ENCODE measurements around the gene WDR37. TPM values are rescaled to one million over a fixed set of nuclear protein-coding genes. Genes with fewer than 3 reads are reported as not detected.

WDR37 gene
- total and polyA plus RNA-seq, 9 of the 15 experiments (the other 6 are each of a cell fraction or from before 2014, with no cell fraction given): 2.3 to 11.6 (median 6.7) TPM

DNA sequence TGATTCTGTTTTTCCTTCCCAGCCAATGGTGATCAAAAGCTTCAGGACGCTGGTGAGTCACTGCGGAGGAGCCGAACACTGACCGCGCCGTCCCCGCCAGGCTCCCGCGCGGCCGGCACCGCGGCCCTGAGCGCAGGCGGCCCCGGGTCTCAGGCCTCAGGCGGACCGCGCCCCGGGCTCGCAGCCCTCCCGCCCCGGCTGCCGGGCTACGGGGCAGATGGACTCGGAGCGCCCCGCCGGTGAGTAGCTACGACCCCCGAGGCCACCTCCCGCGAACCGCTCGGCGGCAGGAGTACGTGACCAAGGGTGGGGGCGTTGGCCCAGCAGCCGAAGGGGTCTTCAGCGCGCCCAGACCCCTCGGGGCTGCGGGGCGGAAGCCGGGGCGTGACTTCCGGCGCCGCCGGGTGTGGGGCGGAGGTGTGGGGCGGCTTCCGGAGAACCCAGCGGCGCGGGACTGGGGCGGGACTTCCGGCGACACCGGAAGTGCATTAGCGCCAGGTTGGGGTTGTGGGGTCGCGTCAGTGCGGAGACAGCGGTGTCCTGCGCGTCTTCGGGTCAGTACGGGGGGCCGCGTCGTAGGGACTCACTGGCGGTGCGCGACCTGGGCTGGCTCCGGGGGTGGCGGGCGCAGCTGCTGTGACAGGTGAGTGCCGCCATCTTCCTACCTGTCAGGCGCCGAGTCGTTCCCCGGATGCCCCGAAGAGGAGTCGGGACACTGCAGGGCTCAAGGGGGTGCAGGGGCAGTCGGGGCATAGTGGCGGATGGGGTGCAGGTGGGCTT lies at the start of gene WDR37 (continued):
- TF ChIP-seq, protein P1, sequence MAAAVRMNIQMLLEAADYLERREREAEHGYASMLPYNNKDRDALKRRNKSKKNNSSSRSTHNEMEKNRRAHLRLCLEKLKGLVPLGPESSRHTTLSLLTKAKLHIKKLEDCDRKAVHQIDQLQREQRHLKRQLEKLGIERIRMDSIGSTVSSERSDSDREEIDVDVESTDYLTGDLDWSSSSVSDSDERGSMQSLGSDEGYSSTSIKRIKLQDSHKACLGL (CRISPR knock-in tag; IDR thresholded peaks at IDR 0.05; ENCODE audit: borderline replicate concordance, poor library complexity, severe bottlenecking): no peak
- TF ChIP-seq CBX5 (IDR thresholded peaks at IDR 0.05; ENCODE audit: borderline replicate concordance, low read depth) (no peak), STAT5A (IDR thresholded peaks at IDR 0.05; ENCODE audit: borderline replicate concordance, low read length) (no peak), ZNF232 (CRISPR knock-in tag; IDR thresholded peaks at IDR 0.05) (0 out of 2 replicates have a peak, but pooled peaks have one; percentile 39), TOE1 (IDR thresholded peaks at IDR 0.05; ENCODE audit: borderline replicate concordance) (no peak), TOE1 (CRISPR knock-in tag; IDR thresholded peaks at IDR 0.05; ENCODE audit: borderline replicate concordance, low read depth) (no peak), PCBP2 (IDR thresholded peaks at IDR 0.05; ENCODE audit: low read depth, low read length, poor library complexity, severe bottlenecking) (no peak), RCOR1 (IDR thresholded peaks at IDR 0.05; ENCODE audit: borderline replicate concordance in 1 of 2, low read depth in 2 of 2, low read length in 2 of 2) (no peak), IFI16 (CRISPR knock-in tag; IDR thresholded peaks at IDR 0.05) (no peak), NELFE (IDR thresholded peaks at IDR 0.05; ENCODE audit: insufficient read depth, insufficient read length) (no peak), ZNF717 (CRISPR knock-in tag; IDR thresholded peaks at IDR 0.05) (no peak), CBX3 (IDR thresholded peaks at IDR 0.05; ENCODE audit: borderline replicate concordance in 1 of 2, low read length in 2 of 2) (no peak), NFATC3 (IDR thresholded peaks at IDR 0.05) (no peak), MCM2 (IDR thresholded peaks at IDR 0.05; ENCODE audit: low read depth) (no peak), ZNF75A (CRISPR knock-in tag; IDR thresholded peaks at IDR 0.05) (no peak)
- TF ChIP-seq, protein P2, sequence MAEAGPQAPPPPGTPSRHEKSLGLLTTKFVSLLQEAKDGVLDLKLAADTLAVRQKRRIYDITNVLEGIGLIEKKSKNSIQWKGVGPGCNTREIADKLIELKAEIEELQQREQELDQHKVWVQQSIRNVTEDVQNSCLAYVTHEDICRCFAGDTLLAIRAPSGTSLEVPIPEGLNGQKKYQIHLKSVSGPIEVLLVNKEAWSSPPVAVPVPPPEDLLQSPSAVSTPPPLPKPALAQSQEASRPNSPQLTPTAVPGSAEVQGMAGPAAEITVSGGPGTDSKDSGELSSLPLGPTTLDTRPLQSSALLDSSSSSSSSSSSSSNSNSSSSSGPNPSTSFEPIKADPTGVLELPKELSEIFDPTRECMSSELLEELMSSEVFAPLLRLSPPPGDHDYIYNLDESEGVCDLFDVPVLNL (CRISPR knock-in tag; IDR thresholded peaks at IDR 0.05; ENCODE audit: low read depth): no peak
- TF ChIP-seq, protein P3, sequence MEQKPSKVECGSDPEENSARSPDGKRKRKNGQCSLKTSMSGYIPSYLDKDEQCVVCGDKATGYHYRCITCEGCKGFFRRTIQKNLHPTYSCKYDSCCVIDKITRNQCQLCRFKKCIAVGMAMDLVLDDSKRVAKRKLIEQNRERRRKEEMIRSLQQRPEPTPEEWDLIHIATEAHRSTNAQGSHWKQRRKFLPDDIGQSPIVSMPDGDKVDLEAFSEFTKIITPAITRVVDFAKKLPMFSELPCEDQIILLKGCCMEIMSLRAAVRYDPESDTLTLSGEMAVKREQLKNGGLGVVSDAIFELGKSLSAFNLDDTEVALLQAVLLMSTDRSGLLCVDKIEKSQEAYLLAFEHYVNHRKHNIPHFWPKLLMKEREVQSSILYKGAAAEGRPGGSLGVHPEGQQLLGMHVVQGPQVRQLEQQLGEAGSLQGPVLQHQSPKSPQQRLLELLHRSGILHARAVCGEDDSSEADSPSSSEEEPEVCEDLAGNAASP (IDR thresholded peaks at IDR 0.05): no peak
- TF ChIP-seq, protein P4, sequence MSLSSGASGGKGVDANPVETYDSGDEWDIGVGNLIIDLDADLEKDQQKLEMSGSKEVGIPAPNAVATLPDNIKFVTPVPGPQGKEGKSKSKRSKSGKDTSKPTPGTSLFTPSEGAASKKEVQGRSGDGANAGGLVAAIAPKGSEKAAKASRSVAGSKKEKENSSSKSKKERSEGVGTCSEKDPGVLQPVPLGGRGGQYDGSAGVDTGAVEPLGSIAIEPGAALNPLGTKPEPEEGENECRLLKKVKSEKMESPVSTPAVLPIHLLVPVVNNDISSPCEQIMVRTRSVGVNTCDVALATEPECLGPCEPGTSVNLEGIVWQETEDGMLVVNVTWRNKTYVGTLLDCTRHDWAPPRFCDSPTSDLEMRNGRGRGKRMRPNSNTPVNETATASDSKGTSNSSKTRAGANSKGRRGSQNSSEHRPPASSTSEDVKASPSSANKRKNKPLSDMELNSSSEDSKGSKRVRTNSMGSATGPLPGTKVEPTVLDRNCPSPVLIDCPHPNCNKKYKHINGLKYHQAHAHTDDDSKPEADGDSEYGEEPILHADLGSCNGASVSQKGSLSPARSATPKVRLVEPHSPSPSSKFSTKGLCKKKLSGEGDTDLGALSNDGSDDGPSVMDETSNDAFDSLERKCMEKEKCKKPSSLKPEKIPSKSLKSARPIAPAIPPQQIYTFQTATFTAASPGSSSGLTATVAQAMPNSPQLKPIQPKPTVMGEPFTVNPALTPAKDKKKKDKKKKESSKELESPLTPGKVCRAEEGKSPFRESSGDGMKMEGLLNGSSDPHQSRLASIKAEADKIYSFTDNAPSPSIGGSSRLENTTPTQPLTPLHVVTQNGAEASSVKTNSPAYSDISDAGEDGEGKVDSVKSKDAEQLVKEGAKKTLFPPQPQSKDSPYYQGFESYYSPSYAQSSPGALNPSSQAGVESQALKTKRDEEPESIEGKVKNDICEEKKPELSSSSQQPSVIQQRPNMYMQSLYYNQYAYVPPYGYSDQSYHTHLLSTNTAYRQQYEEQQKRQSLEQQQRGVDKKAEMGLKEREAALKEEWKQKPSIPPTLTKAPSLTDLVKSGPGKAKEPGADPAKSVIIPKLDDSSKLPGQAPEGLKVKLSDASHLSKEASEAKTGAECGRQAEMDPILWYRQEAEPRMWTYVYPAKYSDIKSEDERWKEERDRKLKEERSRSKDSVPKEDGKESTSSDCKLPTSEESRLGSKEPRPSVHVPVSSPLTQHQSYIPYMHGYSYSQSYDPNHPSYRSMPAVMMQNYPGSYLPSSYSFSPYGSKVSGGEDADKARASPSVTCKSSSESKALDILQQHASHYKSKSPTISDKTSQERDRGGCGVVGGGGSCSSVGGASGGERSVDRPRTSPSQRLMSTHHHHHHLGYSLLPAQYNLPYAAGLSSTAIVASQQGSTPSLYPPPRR (CRISPR knock-in tag; IDR thresholded peaks at IDR 0.05; ENCODE audit: borderline replicate concordance): no peak

Measured in K562 (cell line).